Adrenal gland (tissue), 5 donors: ENCODE measurements around the gene HIVEP3.

ENCODE experiments used
- CTCF ChIP-seq, 6 experiments: fragments of 450-650 bp in 4 of 6; fragments of 200-600 bp in 2 of 6; sonication (generic) in 1 of 6; IDR thresholded peaks; 1 replicate in 5 of 6; 2 replicates in 1 of 6; pipeline versions ENCODE4 v1.5.1 to v1.8.0; 2016 to 2021; ENCODE audit warnings: antibody characterized with exemption in 6 of 6, mild to moderate bottlenecking in 2 of 6, moderate library complexity in 1 of 6
- POLR2A ChIP-seq, 2 donors: fragments of 450-650 bp; IDR thresholded peaks; one replicate each; pipeline ENCODE4 v1.6.1; 2017; ENCODE audit warnings: antibody characterized with exemption in 2 of 2, mild to moderate bottlenecking in 2 of 2, moderate library complexity in 1 of 2
- donor health status: DM: no; HTN: no; CAD: no.

GRCh38 chr1:41632781-41633575 is 285.7 kb downstream of the HIVEP3 start:
- TF ChIP-seq CTCF (IDR thresholded peaks at IDR 0.05), result no peak
- TF ChIP-seq POLR2A (IDR thresholded peaks at IDR 0.05), result no peak
